K562 (cell line): Measurements from ENCODE around the gene KLHL29.

ENCODE experiments used
- BHLHE40 ChIP-seq: IDR thresholded peaks from 2 replicates; pipeline ENCODE4 v1.6.1; 2011; ENCODE audit warnings: low read length, improper control_type of control experiment
- CHD1 ChIP-seq: fragments of 200-600 bp; sonication (generic); IDR thresholded peaks from one replicate; pipeline ENCODE4 v1.6.1; 2012; ENCODE audit warnings: mild to moderate bottlenecking, moderate library complexity, low read length, inconsistent platforms
- CTCF ChIP-seq, 3 experiments: IDR thresholded peaks in 2 of 3; conservative IDR thresholded peaks in 1 of 3; 2 replicates each; pipeline ENCODE4 v1.5.1; 2011 to 2012; ENCODE audit warnings: low read length in 3 of 3, mild to moderate bottlenecking in 3 of 3, control low read depth in 2 of 3, improper control_type of control experiment in 1 of 3, inconsistent platforms in 1 of 3, low read depth in 1 of 3, mixed read lengths in 1 of 3, moderate library complexity in 1 of 3; ENCODE audit not compliant: insufficient read depth in 2 of 3
- ZKSCAN8 ChIP-seq: fragments of 200-800 bp; sonication (Bioruptor generic); IDR thresholded peaks from 2 replicates; pipeline ENCODE4 v1.6.1; 2016; ENCODE audit warnings: missing genetic modification characterization, missing compliant biosample characterization
- ZNF830 ChIP-seq: fragments of 250-450 bp; sonication (Bioruptor Pico); IDR thresholded peaks from 2 replicates; pipeline ENCODE4 v1.5.0; 2021; ENCODE audit warnings: mild to moderate bottlenecking

DNA sequence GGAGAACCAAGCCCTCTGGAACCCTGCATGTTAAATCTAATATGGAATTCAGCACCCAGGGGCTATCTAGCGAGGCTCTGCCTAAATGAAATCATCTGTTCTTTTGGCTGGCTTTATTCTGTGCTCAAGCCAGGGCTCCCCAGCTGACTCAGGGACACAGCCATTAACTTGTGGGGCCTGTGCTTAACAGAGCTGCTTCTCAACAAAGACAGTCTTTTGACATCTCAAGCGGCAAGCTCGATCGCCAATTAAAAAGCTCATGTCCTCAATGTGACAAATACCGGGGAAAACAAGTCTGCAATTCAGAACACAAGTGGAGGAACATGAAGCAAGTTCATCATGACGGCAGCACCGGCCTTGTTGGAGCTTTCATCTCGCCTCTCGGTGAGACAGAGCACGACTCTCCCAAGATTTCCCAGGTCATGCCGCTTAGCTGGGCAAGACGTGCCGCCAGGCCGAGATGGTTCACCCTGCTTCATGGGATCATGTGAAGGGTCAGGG, 64.9 kb downstream of the KLHL29 start:
- TF ChIP-seq ZNF830 (CRISPR knock-in tag) (no peak), ZKSCAN8 (no peak), CHD1 (no peak), BHLHE40 (no peak), CTCF (IDR thresholded peaks at IDR 0.05 in 2 of 3, conservative IDR thresholded peaks at IDR 0.05 in 1 of 3; ENCODE audit: insufficient read depth in 2 of 3, low read depth in 1 of 3, low read length in 3 of 3) (no peak)
